Stimulated activated CD8-positive, alpha-beta memory T cell treated with anti-CD3 and anti-CD28 coated beads, Interleukin-2, amount 100 ng/mL, for 1 hour (primary cell): ENCODE results near the gene MAP3K3.
"Not testable (repeated sequence)": the region's sequence is repeated elsewhere in the genome, so short reads cannot be mapped to it uniquely, and the experiment has no call there.

ENCODE experiments used
- DNase-seq, 2 donors: peaks; one replicate each; pipeline ENCODE4 v3.0.0-alpha.2; 2020; ENCODE audit warnings: low read depth in 2 of 2

MAP3K3 gene

GRCh38 chr17:63705657-63706056 is 83.4 kb downstream of the MAP3K3 start:
- no peak for DNase-seq

GRCh38 chr17:63706336-63707082 is 84.3 kb downstream of the MAP3K3 start:
- no peak for DNase-seq

- no peak for DNase-seq
Observed at GRCh38 chr17:63707151-63707550, 84.9 kb downstream of the MAP3K3 start.

- no peak for DNase-seq
Observed at GRCh38 chr17:63709110-63709509, 86.9 kb downstream of the MAP3K3 start.

GRCh38 chr17:63714550-63715277 is 92.5 kb downstream of the MAP3K3 start:
- no peak for DNase-seq

GRCh38 chr17:63716426-63716825 is 94.2 kb downstream of the MAP3K3 start:
- DNase-seq: no peak

- DNase-seq: no peak
Observed at GRCh38 chr17:63718988-63719387, 96.8 kb downstream of the MAP3K3 start.

- DNase-seq: not testable (repeated sequence)
Observed at GRCh38 chr17:63720194-63720593, 98.0 kb downstream of the MAP3K3 start.

GRCh38 chr17:63722403-63722802 is 100.2 kb downstream of the MAP3K3 start:
- DNase-seq: no peak

- DNase-seq: no peak
Observed at GRCh38 chr17:63735691-63736090, 113.5 kb downstream of the MAP3K3 start.

- no peak for DNase-seq
Observed at GRCh38 chr17:63740464-63741142, 118.4 kb downstream of the MAP3K3 start.

GRCh38 chr17:63741143-63741407 is 118.9 kb downstream of the MAP3K3 start:
- DNase-seq: peak in 1 of 2 donors; percentile 8

GRCh38 chr17:63741408-63742173 is 119.4 kb downstream of the MAP3K3 start, which contains the start of gene STRADA:
STRADA (minus strand) TSS chr17:63741799; CDS start chr17:63728369, 13,430 bp downstream.
- DNase-seq: peak; percentile 95 to 99
